ENCODE data around the gene SEMA5A. TPM values are rescaled to one million over a fixed set of nuclear protein-coding genes. Genes with fewer than 3 reads are reported as not detected.
A peak's percentile ranks its signal among the peaks of the same experiment; 100 is the strongest.

SEMA5A gene
- polyA plus RNA-seq, 5 donors, result 14.2 to 25.1 (median 18.4) TPM

DNA sequence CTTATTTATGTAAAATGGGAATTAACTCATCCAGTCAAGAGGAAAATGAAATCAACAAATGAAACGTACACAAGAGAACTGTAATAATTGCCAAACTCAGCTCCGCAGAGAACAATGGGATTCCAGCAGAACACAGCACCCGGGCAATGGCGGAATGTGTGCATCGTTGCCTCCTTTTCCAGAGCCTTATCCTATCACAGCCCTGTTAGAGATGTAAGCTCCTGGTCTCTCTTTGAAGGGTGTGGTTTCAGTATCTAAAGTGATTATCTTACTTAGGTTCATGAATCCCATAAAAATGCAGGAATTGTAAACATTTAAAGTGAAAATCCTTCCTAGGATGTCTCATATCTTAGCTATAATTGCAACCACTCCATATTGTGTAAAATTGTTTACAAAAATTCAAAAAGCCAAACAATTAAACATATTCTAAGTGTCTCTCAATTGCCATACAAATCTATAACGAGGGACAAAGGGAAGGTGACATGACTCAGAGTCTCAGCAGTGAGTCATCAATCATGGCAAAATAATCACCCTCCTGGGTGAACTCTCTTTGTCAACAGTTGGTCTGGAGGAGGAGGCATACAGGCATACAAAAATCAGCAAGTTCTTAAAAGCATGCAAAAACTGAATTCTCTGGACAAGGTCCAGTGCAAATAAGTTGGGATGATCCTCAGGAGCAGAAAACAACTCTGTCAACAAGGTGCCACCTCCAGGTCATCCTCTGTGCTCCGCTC is 22.6 kb downstream of the SEMA5A start:
- DNase-seq, result no peak

DNA sequence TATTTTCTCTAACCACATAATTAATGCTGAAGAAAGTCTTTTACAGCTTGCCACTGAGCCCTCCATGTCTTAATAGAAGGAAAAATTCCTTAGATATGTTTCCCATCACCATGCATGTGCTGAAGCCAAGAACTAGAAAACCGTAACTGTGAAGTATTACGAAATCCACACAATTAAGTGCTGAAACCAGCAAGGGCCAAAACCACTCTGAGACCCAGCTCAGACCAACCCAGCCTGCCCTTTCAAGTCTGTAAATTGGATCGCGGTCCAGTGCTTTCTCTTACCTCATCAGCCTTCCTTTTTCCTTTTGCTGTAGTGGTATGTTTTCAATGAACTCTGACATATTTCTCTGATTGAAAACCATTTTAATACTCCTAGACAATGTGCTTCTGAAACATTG is 26.3 kb downstream of the SEMA5A start:
- DNase-seq, result peak; percentile 82 to 89

DNA sequence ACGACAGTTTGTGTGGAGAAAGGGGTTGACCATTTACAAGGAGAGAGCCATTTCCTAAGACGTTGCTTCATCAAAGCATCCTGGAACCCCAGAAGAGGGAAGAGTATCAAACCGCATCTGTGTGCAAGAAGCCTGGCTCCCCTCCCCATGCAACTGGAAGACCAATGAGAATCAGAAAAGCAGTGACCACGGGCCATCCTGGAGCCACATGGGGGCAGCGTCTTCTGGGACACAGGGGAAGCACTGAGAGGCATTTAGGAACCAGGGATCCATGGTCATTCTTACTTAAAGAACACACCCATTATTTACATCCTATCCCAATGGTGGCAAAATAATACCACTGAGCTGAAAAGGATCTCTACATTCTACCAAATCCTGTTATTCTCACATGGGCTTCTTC is 29.3 kb downstream of the SEMA5A start:
- no peak for DNase-seq

DNA sequence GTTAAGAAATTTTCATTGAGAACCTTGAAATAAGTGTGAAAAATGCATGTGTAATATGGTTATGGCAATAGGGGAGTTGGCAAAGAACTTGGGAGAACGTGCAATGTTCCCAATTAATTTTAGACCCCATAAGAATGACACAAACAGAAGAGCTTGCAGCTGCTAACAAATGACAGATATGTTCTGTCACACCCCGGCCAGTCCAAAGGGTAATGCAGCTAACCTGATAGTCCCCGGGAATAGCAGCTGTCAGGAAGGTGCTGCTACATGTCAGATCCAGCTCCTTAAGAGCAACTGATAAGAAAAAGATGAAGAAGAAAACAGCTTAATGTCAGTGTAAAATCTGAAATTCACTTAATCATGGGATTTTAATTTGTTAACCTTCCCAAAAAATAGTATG is 30.4 kb downstream of the SEMA5A start:
- DNase-seq, result no peak

DNA sequence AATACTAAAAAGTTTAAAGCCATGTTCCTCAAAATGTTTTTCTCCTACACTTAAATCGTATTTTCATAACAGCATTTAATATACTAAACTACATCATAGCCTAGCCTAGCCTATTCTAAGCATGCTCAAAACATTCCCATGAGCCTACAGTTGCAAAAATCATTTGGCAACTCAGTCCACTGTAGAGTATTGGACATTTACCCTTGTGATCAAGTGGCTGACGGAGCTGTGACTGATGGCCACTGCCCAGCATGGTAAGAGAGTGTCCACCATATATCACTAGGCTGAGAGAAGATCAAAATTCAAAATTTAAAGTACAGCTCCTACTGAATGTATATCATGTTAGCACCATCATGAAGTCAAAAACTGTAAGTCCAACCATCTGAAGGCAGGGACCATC is 30.9 kb downstream of the SEMA5A start:
- DNase-seq, result no peak

- DNase-seq, result no peak
These were observed 32.0 kb downstream of the SEMA5A start for GRCh38 chr5:9513827-9514226.

DNA sequence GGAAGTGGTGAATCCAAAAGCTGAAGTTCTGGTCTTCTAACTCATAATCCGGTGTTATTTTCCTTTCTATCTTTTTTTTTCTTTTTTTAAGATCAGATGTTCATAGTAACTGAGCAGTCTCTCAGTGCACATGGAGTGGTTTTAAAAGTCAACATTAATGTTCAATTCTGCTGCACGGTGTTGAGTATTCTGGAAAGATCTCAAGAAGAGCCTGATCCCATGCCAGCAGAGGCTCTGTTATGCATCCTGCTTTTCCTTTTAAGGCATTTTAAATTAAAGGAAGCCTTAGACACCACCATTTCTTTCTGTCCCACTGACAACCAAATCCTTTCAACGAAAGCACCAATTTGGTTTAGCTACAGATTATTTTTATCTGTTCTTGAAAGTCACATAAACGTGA is 33.4 kb downstream of the SEMA5A start:
- peak; percentile 42 to 62 for DNase-seq

DNA sequence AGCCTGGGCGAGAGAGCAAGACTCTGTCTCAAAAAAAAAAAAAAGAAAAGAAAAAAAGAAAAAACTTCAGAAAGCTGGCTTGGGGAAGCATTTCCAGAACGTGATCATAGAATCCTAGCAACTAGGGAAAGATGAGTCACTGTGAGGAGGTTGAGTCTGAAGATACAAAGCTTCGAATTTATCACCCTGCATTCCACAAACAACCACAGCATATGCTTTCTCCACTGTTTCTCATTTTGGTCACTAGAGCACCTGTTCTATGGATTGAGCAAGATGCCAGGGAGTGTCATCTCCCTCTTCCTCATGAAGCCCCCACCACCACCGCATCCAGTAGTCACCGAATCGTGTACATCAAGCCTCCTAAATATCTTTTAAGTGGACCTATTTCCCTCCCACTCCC is 37.9 kb downstream of the SEMA5A start:
- DNase-seq, result no peak

GRCh38 chr5:9505225-9505624 is 40.6 kb downstream of the SEMA5A start:
- DNase-seq, result no peak

- DNase-seq, result no peak
These were observed 43.0 kb downstream of the SEMA5A start for GRCh38 chr5:9502864-9503263.

DNA sequence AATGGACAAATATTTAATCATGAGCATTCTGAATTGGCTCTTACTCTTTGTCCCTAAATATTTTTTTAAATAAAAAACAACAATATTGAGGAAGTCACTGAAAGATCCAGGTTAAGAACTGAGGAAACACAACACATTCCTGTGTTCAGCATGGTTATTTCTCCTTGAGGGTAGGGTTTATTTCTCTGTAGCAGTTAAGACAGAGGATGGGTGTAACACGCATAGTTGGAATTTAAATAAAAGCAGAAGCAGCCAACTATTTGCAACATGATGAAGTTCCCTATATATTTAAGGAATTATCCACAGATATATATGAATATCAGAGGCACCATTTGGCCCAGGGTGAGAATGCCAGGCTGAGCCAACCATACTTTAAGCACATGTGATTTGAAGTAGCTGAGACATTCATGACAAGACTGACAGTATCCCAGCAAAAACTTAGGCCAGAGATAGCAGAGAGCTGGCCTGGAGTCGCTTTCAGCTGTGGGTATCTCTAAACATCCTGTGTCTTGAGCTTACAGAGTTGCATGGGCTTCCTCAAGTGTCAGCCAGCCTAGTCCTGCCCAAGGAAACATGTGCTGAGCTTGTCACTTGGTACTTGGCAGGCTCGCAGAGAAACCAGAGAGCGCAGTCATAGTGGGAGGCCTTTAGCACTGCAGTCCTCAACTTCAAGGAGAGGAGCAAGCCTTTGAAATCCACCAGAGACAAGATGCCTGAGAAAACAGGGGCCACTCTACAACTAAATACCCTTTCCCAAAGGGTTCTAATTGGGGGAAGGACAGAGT is 43.6 kb downstream of the SEMA5A start:
- peak; percentile 29 to 43 for DNase-seq

DNA sequence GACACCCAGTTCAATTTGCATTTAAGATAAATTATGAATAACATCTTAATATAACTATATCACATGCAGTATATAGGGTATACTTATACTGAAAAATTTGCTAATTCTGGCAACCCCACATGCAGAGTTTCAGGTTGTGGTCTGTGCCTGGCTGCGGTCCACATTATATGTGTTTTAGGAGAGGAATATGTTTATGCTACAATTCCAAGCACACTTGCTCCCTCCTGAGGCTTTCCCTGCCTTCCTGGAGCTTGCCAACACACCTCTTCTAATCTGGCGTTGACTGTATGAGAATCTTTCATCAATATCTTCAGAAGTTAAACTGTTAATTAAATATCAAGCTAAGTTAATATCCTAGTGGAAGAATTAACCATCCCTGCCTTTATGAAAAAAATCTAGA is 45.2 kb downstream of the SEMA5A start:
- DNase-seq, result no peak

DNA sequence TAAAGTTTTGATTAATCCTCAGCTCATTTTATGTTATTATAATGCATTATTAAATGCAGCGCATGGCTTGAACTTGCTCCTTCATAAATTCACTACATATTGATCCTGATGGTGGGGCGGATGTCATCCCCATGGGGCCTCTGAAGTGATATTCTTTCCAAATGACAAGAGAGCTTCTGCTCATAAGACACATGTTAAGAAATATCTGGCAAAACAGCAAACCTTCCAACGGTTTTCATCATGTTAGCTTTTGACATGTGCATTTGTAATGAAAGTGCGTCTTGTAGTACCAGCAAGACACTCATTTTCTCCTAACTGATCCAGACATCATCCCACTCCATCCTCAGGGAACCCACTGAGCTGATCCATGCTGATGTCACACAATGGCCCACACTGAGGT is 45.7 kb downstream of the SEMA5A start:
- DNase-seq, result no peak

DNA sequence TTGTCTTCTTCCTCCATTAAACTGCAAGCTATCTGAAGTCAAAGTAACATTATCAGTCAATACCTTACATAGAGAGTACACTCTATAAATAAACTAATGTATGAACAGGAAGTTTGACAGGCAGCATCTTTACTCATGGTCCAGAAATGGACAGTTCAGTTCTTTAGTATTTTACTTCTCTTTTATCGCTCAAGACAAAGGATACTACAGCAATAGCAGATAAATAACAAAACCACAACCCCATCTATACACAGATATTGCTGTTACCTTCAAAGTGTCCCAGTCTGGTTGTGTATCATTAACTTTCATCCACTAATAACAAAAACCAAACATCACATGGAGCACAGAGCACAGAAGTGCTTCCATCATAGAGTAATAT is 46.4 kb downstream of the SEMA5A start:
- DNase-seq, result no peak

- DNase-seq, result no peak
These were observed 47.1 kb downstream of the SEMA5A start for GRCh38 chr5:9498541-9499497.

DNA sequence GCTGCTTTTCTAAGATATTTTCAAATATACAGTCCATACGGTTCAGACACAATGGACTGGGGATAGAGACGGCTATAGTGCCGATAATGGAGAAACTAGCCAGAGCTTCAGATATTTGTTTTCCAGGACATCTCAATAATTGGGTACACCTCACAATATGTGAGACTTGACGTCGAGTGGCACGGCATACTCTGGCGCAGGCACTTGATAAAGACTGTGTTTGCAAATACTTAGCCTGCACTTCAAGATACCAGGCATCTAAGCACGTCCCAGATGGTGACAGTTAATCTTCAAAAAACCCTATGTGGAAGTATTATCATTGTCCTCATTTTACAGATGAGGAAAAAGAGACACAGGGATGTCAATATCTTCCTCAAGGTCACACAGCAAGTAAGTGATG is 48.5 kb downstream of the SEMA5A start:
- no peak for DNase-seq

GRCh38 chr5:9496801-9497200 is 49.1 kb downstream of the SEMA5A start:
- DNase-seq, result no peak

DNA sequence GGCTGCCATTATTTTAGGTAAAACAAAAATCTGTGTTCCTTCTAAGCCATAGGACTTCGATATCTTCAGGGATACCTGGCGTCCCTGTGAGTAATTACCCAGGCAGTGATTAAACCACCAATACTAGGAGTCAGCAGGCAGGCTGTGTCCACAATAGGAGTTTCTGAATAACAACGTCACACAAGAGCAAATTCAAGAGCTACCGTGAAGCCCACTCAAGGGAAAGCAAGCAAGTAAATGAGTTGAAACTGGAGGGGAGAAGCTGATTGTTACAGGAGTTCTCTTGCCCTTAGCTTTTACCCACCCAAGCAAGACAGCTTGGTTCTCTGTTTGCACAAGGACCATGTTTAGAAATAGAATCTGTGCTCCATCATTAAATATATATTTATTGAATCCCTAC is 50.8 kb downstream of the SEMA5A start:
- no peak for DNase-seq

DNA sequence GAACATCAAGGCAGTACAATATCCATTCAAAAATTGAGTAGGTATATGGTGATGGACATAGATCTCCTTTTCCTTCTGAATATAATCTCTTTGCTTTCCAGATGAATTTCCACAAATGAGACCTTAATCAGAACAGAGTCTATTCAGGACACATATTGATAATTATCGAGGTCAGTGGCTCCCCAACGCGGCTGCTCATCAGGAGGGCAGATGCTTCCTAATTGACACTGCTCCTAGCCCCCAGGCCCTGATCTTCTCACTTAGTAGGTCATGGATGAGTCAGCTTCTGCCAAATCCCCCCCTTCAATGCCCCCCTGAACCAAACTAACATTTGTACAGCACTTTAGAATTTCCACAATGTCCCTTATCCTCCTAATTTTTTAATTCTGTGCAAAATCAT is 51.6 kb downstream of the SEMA5A start:
- DNase-seq, result no peak

- DNase-seq, result no peak
These were observed 55.3 kb downstream of the SEMA5A start for GRCh38 chr5:9490494-9491097.

DNA sequence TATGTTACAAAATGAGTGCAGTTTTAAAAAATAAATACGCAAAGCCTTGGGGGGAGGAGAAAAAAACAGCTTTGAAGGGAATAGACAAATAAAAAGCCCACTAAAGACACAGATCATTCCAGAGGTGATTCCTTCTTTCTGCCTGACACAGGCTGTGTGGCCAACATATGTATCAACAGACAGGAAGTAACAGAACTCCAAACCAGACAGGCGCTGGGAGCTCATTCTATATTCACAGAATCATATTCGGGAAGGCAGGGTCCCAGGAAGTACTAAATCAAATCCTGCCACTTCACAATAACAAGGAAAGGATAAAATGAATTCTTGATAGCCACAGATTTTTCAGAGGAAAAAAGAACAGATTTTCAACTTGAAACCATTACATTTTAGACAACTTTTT is 62.1 kb downstream of the SEMA5A start:
- no peak for DNase-seq

- no peak for DNase-seq
These were observed 62.6 kb downstream of the SEMA5A start for GRCh38 chr5:9483243-9483642.
